ENCODE measurements around the gene MED7.
"Not testable (repeated sequence)": the region's sequence is repeated elsewhere in the genome, so short reads cannot be mapped to it uniquely, and the experiment has no call there.

Gene MED7, protein sequence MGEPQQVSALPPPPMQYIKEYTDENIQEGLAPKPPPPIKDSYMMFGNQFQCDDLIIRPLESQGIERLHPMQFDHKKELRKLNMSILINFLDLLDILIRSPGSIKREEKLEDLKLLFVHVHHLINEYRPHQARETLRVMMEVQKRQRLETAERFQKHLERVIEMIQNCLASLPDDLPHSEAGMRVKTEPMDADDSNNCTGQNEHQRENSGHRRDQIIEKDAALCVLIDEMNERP

DNA sequence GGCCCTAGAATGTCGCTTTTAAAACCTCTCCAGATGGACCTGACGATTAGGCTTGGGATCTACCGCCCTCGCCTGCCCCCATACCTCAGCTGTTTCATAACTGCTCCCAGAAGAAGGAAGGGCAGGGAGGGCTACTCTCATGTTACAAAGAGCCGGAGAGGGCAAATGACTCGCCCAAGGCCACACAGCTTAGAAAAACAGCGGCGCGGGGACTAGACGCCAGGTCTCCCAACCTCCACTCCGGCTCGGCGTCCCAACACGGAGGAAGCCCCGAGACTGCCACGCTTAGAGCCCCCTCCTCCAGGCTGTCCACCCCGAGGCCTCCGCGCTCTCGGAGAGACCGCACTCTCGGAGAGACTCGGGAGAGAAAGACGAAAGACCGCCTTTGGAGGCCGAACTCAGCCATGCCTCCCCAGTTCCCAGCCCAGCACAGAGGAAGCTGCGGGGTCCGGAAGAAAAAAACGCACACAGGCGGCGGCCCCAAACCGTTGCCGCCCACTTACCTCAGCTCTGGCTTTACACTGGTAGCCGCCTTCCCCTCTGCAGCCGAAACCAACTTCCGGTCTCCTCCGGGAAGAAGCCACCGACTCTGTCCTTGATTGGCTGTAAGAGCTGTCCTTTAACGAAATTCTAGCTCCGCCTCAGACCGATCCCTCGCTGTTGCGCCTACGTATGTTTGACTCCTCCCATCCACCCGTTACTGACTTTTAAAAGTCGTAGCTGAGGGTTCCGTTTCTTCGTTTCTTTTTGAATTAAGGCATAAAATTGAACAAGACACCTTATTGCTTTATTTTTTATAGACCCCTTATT is at the start of gene MED7:
Gene MED7, minus strand, starts transcription at position 549 of the 810 bp plus-strand sequence. CDS start 3,434 bp downstream, outside the sequence.
- DNase-seq: peak; percentile 65

DNA sequence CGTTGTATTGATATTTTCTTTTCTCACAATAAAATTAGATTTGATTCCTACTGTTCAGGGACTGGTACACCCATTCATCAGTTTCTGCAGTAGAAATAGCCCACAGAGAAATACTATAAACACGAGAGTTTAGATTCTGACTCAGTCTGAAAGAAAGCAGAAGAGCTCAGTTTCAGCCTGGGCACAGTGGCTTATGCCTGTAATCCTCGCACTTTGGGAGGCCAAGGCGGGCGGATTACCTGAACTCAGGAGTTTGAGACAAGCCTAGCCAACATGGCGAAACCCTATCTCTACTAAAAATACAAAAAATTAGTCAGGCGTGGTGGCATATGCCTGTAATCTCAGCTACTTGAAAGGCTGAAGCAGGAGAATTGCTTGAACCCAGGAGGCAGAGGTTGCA is 46.6 kb upstream of the MED7 start:
- DNase-seq: no peak

DNA sequence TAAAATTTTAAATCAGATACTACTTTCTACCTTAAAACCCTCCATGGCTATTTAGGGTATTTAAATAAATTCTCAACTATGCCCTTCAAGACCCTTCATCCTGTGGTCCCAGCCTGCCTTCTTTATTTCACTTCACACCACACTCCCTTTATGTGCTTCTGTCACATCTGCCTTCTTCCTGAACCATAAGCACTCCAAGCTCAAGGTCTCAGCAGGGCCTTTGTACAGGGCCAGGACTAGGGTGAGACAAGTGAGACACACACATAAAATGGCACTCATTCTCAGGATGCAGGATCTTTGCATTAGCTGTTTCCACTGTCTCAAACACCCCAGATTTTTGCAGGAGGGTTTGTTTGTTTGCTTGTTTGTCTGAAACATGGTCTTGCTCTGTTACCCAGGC is 45.6 kb upstream of the MED7 start:
- no peak for DNase-seq

DNA sequence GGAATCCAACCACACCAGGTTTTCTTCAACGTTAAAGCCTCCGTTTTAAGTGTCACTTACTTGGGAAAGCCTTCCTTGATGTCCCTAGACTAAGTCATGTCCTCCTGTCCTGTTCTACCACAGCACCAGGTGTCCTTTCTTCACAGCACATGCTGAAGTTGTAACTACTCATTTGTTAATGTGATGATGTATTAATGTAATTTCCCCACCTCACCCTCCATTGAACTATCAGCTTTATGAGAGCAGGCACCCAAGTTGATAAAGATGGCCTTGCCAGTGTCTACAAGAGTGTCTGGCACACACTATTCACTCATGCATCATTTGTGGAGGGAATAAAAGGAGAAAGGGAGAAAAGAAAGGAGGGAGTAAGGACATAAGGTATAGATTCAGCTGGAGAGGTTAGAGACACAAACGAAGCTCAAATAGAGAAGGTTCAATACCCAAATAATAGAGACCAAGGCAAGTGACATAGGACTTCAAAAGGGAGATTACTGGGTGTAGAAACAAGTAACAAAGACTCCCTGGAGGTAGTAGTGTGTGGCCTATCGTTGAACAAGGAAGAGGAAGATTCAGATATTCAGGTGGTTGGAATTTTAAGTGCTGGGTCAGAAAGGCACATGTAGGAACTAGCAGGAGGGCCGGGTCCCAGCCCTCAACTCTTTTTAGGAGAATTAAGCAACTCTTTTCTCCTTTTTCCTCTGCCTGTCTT is 44.5 kb upstream of the MED7 start:
- no peak for DNase-seq

DNA sequence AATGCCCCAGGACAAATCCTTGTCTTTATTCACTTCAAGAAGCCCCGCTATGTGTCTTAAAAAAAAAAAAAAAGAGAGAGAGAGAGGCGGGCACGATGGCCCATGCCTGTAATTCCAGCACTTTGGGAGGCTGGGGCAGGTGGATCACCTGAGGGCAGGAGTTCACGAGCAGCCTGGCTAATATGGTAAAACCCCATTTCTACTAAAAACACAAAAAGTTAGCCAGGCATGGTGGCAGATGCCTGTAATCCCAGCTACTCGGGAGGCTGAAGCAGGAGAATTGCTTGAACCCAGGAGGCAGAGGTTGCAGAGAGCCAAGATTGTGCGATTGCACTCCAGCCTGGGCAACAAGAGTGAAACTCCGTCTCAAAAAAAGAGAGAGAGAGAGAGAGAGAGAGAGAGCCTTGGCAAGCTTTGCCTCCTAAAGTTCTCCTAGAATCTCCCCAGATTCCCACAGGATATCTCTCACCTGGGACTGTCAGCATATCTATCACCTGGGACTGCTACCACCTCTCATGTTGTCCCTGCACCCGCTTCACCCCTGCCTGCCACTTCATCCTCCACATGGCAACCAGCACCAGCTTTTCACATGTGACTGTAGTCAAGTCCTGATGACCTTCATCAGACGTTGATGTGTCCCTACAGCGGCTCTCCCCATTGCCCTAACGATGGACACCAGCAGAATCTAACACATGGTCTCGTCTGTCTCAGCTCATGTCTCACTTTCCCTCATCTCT is 43.8 kb upstream of the MED7 start:
- DNase-seq: no peak

DNA sequence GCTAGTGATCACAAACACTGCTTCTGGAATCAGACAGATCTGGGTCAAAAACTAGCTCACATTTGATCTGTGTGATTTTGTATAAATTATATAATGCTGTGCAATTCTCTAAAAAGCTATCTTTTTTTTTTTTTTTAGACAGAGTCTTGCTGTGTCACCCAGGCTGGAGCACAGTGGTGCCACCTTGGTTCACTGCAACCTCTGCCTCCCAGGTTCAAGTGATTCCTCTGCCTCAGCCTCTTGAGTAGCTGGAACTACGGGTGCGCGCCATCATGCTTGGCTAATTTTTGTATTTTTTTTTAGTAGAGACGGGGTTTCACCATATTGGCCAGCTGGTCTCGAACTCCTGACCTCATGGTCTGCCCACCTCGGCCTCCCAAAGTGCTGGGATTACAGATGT is 42.5 kb upstream of the MED7 start:
- not testable (repeated sequence) for DNase-seq

DNA sequence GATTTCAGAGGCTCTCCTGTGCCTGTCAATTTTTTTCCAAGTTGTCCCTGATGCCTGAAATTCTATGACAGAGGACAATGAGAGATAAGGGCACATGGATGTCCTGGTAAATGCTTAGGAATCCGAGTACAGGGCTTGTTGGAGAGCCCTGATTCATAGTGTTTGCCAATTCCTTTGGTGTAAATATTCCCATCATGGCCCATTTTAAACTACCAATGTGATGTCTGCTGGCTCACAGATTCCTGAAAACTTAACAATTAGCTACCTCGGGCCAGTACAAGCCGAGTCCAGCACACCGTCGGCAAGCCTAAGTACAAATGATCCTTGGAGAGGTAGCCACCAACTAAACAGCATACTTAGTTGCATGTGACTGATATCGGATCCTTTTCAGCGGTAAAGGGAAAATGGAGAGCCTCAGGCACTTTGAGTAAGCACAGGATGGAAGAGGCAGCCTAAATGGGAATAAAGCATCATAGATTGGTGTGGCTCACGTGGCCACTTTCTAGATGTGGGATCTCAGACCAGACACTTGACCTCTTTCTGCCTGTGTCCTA is 41.5 kb upstream of the MED7 start:
- no peak for DNase-seq

DNA sequence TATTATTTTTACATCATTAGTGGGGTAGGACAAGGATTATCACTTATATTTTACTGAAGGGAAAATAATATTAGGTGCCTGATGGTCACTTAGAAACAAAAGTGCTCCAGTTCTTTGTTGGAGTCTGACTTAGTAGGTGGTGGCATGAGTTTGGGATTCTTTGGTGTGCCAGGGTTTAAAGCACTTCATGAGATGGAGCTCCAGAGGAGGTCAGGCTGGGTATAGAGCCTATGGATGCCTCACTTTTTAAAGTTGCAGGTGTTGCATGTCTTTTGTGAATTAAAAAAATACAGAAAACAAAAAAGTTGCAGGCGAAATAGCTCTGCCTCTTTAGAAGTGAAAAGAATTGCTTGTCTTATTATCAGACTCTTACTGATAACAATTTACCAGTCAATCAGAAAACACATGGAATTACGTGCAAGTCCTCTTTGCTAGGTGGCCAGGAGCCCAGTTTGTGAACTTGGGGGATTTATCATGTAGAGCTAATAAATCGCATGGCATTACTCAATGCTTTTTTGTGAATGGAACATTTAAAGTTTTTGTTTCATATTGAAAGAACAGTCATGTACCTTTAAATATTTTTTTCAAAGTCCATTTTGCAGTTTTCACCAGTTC is 39.6 kb upstream of the MED7 start:
- no peak for DNase-seq

DNA sequence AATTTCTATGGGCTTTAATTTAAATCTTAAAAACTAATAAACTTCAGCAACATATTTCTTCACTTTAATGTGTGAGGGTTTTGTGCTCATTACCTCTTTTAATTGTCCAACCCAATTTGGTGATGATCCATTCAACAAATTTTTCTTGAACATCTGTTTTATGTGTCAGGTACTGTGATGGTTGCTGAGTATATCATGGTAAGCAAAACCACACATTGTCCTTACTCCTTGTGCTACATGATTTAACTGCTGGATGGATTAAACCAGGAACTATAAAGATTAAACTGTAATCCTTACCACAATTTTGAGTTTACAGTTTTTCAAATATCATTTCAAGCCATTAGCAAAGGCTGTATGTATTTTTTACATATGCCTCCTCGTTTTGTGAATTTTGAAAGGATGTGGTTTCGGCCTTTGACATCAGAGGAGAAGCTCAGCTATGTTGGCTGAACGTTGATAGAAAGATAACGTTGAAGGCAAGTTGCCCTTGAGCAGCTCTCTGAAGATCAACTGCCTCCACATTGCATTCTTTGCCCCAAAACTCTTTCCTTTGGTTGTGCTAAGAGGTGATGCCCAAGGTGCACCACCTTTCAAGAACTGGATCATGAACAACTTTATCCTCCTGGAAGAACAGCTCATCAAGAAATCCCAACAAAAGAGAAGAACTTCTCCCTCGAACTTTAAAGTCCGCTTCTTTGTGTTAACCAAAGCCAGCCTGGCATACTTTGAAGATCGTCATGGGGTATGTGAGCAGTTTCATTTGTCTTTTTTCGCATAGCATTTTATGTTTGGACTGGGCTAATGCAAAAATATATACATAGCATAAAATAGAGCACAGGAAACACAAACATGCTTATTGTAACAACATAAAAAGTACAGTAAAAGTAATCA is 38.0 kb upstream of the MED7 start, which contains the start of gene ITK:
Gene ITK, plus strand, starts transcription at position 467 of the 891 bp plus-strand sequence. Its CDS starts 138 bp downstream, at position 605.
- no peak for DNase-seq

DNA sequence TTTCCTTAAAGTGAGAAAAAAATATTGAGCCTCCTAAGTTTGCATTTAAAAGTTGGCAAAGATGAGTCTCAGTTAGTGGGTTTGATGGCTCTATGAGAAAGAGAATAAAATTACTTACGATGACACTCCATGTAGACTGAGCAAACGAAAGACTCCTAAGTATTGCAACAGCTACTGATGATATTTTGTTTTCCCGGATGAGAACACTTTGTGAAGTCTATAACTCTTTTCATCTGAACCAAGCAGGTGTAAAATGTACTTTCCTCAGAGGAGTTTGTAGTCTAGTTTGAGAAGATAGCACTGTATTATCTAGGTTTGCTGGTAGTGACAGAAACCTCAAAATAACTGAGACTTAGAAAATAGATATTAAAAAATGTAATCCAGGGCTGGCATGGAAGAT is 36.3 kb upstream of the MED7 start:
- no peak for DNase-seq

DNA sequence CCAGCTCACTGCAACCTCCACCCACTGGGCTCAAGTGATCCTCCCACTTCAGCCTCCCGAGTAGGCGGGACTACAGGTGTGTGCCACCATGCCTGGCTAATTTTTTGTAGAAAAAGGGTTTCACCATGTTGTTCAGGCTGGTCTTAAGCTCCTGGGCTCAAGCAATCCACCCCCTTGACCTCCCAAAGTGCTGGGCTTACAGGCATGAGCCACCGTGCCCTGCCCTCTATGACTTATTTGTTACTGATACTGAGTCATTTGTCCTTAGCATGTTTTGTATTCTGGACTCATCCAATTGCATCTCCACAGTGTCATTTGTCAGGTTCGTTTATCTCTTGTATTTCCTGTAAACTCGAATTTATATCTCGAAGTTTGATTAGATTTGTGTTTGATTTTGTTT is 35.3 kb upstream of the MED7 start:
- DNase-seq: no peak

DNA sequence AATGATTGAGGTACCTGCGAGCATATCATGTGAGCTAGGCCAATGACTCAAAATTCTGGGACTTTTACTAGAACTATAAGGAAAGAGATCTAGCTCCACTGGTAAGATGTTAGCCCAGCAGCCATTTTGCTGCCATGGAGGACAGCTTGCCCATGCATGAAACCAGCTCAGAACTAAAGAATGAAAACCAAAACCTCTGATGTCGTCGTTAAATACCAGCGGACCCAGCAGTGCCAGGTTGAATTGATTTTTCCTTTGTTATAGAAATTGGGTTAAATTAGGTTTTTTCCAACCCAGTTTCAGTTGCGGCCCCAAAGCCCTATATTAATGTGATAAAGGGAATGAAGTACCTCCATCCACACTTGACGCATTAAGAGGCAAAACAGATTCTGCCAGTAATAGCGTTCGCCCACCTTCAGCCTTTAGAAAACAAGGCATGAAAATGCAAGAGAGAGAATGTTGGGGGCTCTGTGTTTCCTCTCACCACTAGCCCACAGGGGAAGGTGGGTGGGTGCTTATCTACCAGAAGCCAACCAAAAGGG is 32.5 kb upstream of the MED7 start:
- DNase-seq: no peak

DNA sequence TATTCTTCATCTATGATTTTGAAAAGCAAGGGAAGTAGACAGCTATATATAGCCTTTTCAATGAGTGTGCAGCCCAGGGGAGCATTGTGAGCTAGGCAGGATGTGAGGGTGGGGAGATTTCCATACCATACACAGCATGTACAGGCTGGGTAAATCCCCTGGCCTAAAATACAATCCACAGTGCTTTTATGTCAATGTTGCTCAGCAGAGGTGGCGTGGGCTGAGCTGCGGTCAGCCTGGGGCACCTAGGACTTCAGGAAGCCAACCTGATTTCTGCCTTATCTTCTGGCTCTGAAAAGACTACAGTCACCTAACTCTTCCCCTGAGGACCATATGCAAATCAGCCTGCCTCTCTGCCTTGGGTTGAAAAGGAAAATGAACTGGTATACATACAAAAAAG is 29.7 kb upstream of the MED7 start:
- no peak for DNase-seq

DNA sequence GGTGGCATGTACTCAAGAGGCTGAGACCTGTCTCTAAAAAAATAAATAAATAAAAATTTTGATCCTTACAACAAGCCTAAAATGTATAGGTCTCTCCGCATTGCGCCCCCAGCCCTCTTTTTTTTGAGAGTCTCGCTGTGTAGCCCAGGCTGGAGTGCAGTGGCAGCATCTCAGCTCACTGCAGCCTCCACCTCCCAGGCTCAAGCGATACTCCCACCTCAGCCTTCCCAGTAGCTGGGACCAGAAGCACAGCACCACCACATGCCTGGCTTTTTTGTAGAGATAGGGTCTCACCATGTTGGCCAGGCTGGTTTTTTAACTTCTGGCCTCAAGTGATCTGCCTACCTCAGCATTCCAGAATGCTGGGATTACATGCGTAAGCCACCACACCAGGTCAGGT is 25.6 kb upstream of the MED7 start:
- no peak for DNase-seq

DNA sequence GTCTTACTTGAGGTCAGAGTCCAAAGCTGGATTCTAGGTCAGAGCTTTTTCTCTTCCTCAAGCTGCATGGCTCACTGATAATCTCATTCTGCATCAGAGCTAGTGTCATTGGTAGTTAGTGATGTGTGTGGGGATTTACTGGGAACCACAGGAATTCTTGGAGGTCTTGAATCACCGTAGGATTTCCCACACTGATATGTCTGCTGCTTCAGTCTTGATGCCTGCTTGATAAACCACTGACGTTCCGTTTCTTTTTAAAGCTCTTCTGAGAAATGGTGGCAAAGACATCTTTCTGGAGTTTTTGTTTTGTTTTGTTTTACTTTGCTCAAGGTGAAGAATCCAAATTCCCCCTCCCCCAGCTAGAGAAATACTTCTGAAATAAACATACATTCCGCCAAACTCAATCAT is 24.6 kb upstream of the MED7 start:
- no peak for DNase-seq

DNA sequence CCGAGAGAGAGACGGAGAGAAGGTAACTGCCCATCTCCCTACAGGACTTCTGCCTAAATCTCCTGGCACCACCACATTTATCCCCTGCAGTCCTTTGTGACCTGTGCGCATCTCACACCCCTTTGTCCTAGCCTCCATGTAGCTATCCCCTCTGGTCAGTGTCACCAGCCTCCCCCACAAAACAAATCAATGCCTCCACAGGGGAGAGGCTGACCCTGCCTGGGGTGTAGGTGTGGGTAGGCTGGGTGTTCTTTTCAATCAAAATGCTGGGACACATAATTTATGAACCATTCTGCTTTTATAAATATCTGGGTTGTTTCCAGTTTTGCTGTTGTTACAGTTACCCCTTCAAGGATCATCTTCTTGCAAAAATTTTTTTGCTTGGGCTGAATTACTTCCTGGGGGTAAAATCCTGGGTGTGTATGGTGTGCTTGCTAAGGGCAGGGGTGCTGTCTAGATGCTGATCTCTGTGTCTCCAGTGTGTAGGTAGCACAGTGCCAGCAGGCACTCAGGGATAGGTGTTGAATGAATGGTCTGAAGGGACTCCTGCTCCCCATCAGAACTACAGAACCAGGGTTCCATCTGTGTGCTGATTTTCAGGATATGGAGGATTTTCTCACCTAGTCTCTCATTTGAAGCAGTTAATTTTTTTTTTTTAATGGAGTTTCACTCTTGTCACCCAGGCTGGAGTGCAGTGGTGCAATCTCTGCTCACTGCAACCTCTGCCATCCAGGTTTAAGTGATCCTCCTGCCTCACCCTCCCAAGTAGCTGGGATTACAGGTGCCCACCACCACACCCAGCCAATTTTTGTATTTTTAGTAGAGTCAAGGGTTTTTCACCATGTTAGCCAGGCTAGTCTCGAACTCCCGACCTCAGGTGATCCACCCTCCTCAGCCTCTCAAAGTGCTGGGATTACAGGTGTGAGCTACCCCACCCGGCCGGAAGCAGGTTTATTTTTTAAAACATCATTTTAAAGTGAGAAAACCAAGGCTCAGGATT is 23.8 kb upstream of the MED7 start, which contains the start of gene GARIN3:
Gene GARIN3, minus strand, starts transcription at position 51 of the 1,000 bp plus-strand sequence. CDS start 96 bp downstream, outside the sequence.
- no peak for DNase-seq

DNA sequence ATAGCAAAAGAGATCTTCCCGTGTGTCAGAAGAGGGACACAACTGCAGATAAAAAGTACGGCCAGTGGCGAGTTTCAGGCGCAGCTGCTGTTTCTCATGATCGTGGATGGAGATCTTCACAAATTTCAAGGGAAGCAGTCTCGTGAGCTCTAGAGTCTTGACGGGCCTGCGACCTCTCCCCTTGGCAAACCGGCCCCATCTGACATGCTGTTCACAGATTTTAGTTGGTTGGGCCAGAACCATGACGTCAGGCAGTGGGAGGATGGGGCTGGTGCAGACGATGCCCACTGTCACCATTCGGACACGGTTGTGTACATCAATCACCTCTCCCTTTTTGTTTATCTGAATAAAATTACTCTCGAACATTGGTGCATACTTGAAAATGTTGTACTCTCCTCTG is 23.0 kb upstream of the MED7 start:
- DNase-seq: no peak

DNA sequence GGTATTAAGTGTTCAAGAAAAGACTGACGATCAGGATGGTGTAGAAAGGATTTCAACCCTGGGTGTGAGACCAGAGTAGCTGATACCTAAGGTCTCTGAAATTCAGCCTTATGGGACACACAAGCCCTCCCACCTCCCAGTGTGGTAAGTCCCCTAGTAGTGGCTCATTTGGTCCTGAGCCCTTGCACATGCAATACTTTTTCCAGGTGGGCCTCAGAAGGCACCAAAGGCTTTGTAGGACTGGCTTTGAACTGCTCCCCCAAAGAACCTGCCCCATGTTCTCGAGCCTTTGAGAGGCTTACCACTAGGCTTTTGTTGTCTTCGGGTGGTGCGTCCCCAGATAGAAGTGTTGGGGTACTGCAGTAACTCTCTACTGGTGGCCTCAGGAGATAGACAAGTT is 22.6 kb upstream of the MED7 start:
- DNase-seq: no peak

DNA sequence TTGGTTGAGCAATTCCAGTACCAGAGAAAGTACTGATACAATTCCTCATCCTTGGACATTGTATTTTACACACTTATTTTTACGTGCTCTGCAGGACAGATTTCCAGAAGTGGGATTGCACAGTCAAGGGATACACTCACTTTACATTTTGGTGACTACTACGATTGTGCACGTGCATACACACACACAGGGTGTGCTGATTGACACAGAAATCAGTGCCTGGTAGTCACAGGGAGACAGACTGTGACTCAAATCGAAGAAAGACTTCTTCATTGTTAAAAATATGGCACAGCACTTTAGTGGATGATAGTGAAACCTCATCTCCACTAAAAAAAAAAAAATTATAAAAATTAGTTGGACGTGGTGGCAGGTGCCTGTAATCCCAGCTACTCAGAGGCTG is 21.9 kb upstream of the MED7 start:
- no peak for DNase-seq
